Epithelial cell of proximal tubule (primary cell): ENCODE results near the gene PGAP3. TPM values are rescaled to one million over a fixed set of nuclear protein-coding genes. Genes with fewer than 3 reads are reported as not detected.
A peak's percentile ranks its signal among the peaks of the same experiment; 100 is the strongest.

ENCODE experiments used
- DNase-seq: peaks from one replicate; pipeline ENCODE4 v3.0.0-alpha.2; 2011; ENCODE audit warnings: low read depth
- H3K4me3 ChIP-seq: 2 replicates; pipeline ENCODE4 v1.5.1; 2011; ENCODE audit warnings: low read depth, mild to moderate bottlenecking, low read length
- total RNA-seq: library from RNA; depleted of rRNA; stranded (reverse); fragments of >200 nt; gene quantifications from 2 replicates; pipeline ENCODE4 v1.2.3, GENCODE V29; 2015
- TF ChIP-seq, protein P1 (sequence below): conservative IDR thresholded peaks from 2 replicates; pipeline ENCODE4 v1.5.1; 2012; ENCODE audit warnings: low read depth, mild to moderate bottlenecking, low read length

Gene PGAP3
- total RNA-seq, 1 donor from 2014 or later = 11.2 TPM

DNA sequence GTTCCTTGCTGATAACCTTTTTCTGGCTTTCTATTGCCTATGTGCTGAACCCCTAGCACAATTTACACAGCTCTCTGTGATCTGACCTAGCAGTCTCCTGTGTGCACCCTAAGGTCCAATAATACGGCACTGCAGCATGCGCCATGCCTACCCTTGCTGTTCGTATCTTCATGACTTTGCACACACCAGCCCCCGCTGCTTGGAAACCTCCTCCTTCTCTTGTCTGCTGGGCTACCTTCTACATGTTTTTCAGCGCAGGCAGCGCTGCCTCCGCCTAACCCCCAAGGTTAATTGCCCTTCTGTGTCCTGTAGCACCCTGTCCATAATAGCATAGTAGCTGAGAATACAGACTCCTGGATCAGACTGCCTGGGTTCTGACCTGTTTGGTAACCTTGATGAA is 49.5 kb downstream of the PGAP3 start:
- H3K4me3 ChIP-seq = peak overlapping the region; percentile 98
- TF ChIP-seq, protein P1, sequence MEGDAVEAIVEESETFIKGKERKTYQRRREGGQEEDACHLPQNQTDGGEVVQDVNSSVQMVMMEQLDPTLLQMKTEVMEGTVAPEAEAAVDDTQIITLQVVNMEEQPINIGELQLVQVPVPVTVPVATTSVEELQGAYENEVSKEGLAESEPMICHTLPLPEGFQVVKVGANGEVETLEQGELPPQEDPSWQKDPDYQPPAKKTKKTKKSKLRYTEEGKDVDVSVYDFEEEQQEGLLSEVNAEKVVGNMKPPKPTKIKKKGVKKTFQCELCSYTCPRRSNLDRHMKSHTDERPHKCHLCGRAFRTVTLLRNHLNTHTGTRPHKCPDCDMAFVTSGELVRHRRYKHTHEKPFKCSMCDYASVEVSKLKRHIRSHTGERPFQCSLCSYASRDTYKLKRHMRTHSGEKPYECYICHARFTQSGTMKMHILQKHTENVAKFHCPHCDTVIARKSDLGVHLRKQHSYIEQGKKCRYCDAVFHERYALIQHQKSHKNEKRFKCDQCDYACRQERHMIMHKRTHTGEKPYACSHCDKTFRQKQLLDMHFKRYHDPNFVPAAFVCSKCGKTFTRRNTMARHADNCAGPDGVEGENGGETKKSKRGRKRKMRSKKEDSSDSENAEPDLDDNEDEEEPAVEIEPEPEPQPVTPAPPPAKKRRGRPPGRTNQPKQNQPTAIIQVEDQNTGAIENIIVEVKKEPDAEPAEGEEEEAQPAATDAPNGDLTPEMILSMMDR = no peak
- DNase-seq = no peak

DNA sequence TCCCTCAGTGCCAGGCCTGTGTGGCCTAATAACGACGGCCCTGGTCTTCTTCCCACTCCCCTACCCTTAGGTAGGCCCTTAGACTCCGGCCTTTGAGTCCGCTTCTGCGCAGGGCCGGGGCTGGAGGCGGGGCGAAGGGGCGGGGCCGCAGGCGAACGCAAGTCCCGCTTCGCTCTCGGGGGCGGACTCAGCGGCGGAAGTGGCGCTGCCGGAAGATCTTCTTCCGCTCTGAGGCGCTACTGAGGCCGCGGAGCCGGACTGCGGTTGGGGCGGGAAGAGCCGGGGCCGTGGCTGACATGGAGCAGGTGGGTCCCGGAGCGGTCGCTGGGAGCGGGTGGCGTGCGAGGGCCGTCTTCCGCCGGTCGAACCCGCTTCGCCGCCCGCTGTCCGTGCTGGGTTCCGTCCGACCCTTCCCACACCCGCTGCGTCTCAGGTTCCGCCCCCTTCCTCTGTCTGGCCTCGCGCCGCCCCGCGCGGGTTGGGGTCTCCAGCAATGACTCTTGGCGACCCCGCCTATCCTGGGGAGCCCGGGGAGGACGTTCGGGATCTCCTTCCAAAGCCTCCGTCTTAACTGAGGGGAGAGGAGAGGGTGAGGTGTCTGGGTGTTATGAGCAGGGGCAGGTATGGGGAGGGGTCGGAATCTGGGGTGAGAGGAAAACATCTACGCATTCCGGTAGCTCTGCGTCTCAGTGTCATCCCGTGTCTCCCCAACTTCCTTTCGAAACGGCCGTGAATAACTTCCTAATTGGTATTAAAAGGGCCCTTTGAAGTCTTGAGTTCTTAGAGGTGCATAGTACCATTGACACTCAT is 50.7 kb downstream of the PGAP3 start, which contains the start of gene STARD3:
Gene STARD3 (plus strand): TSS at position 218 of the 810 bp plus-strand sequence. CDS start 16,388 bp downstream, outside the sequence.
- DNase-seq = no peak
- peak within 1 kb of the TSS; percentile 98 for H3K4me3 ChIP-seq
- TF ChIP-seq, protein P1 = no peak

DNA sequence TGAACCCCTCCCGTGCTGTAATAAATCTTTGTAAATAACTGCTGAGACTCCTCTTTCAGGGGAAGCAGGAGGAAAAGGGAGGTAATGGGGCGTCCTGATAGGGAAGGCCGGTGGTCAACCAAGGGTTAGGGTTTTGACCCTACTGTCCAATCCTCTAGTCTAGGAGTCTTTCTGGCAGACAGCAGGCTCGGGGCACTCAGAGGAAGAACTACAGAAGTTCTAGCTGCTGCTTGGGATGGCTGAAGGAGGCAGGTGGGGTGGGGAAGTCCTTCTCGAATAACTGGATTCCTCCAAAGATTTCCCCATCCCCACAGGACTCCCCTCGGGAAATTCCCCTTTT is 51.3 kb downstream of the PGAP3 start:
- TF ChIP-seq, protein P1 = no peak
- DNase-seq = no peak
- peak overlapping the region; percentile 98 for H3K4me3 ChIP-seq

DNA sequence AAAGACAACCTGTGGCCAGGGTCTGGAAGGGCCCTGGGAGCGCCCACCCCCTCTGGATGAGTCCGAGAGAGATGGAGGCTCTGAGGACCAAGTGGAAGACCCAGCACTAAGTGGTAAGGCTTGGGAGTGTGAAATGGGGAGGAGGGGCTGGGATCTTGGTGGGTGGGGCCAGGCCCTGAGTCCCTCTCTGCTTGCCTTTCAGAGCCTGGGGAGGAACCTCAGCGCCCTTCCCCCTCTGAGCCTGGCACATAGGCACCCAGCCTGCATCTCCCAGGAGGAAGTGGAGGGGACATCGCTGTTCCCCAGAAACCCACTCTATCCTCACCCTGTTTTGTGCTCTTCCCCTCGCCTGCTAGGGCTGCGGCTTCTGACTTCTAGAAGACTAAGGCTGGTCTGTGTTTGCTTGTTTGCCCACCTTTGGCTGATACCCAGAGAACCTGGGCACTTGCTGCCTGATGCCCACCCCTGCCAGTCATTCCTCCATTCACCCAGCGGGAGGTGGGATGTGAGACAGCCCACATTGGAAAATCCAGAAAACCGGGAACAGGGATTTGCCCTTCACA is 52.2 kb downstream of the PGAP3 start:
- H3K4me3 ChIP-seq = no peak overlapping the region
- DNase-seq = no peak
- TF ChIP-seq, protein P1 = no peak

DNA sequence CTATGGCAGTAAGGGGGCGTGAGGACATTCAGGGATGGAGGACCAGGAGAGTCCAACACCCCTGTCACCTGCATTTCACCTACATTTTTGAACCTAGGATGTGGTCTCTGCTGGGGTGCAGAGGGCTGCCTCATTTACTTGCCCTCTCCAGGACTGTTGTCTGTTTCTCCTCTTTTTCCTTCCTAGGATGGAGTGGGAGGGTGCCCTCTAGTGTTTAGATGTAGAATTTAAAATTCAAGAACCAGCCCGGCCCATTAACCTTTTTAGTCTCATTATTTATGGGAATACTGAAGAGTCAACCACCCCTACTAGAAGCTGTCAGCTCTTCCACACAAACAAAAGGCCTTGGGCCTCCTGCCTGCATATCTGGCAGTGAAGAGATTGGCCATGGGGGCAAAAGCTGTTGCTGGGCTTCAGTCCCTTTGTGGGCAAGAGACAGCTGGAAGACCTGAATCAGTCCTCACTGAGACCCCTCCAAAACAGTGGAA is 53.4 kb downstream of the PGAP3 start:
- no peak for DNase-seq
- H3K4me3 ChIP-seq = no peak overlapping the region
- TF ChIP-seq, protein P1 = peak; percentile 74

DNA sequence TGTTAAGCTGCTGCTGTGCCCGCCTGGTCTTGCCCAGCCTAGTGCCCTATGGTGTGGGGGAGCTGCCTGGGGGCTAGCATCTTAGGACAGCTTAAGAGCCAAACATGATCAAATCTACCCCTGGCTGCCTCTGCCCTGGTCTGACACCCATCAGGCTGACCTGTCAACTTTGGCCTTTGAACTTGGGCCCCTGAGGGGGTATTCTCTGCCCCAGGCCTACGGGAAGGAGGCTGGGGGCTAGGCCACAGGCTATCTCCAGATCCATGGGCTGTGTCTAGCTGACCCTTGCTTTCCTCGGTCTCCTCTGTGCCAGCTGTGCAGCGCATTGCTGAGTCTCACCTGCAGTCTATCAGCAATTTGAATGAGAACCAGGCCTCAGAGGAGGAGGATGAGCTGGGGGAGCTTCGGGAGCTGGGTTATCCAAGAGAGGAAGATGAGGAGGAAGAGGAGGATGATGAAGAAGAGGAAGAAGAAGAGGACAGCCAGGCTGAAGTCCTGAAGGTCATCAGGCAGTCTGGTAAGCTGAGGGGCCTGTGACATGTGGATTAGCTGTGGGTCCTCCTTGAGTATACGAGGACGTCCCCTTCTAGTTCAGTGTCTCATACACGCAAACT is 54.2 kb downstream of the PGAP3 start:
- no peak for DNase-seq
- TF ChIP-seq, protein P1 = no peak
- no peak overlapping the region for H3K4me3 ChIP-seq
